HCT116 (cell line): ENCODE data around the gene PPM1H. TPM values are rescaled to one million over a fixed set of nuclear protein-coding genes. Genes with fewer than 3 reads are reported as not detected.

Source experiments
- ATAC-seq: fragments of 200-7000 bp; cut with Tn5 transposase; 2 replicates; pipeline ENCODE4 v1.9.1; 2020; ENCODE audit warnings: mild to moderate bottlenecking, moderate library complexity
- BruUV-seq: library from RNA; stranded (reverse); fragments of 400-500 nt; replicated peaks from 2 replicates; lab custom pipeline; 2021; lab: Mats Ljungman, UMichigan
- CTCF ChIA-PET: fragments of 300-600 bp; sonication (Branson Sonifier 250); formaldehyde crosslinking; loops from one replicate; lab custom pipeline; 2021; ENCODE audit warnings: antibody characterized with exemption; lab: Charles Lee
- POLR2A ChIA-PET: fragments of 300-600, 350-600 bp; sonication (Branson Sonifier 250); formaldehyde crosslinking; loops from one replicate; lab custom pipeline; 2021; ENCODE audit warnings: antibody characterized with exemption; lab: Charles Lee
- RAD21 ChIA-PET, 2 experiments: fragments of 300-600 bp; sonication (Branson Sonifier 250); formaldehyde crosslinking; loops; one replicate each; lab custom pipeline; 2023; ENCODE audit warnings: low total read pairs in 2 of 2; ENCODE audit not compliant: uncharacterized antibody in 2 of 2, unreplicated experiment in 2 of 2, low non-redundant PET in 1 of 2; lab: Charles Lee
- DNase-seq: peaks from one replicate; pipeline ENCODE4 v3.0.0-alpha.2; 2010; ENCODE audit warnings: low read depth, low spot score
- H2AFZ ChIP-seq: fragments of 200-600 bp; shearing (Covaris generic), sonication (generic); 2 replicates; pipeline ENCODE4 v1.6.1; 2017; ENCODE audit warnings: low read depth, mixed run types, mixed read lengths, antibody characterized with exemption, low read length; ENCODE audit not compliant: poor library complexity, severe bottlenecking
- H3K27ac ChIP-seq: 2 replicates; pipeline ENCODE4 v1.5.1; 2012; ENCODE audit warnings: low read depth, low read length
- H3K27me3 ChIP-seq: fragments of 200-600 bp; sonication (generic); 2 replicates; pipeline ENCODE4 v1.6.1; 2016; ENCODE audit warnings: mixed run types, low read length, mixed read lengths; ENCODE audit not compliant: insufficient read depth
- H3K36me3 ChIP-seq, 2 experiments: fragments of 200-500 bp in 1 of 2; fragments of 200-600 bp in 1 of 2; sonication (Bioruptor generic) in 1 of 2; sonication (generic) in 1 of 2; 2 replicates each; pipeline versions ENCODE4 v1.5.1 to v1.6.1; 2014 to 2016; ENCODE audit warnings: low read length in 2 of 2, inconsistent platforms in 1 of 2, mixed read lengths in 1 of 2, mixed run types in 1 of 2; ENCODE audit not compliant: insufficient read depth in 2 of 2, control insufficient read depth in 1 of 2
- H3K4me1 ChIP-seq, 2 experiments: fragments of 200-600 bp in 1 of 2; sonication (generic) in 1 of 2; 2 replicates each; pipeline versions ENCODE4 v1.5.1 to v1.6.1; 2012 to 2017; ENCODE audit warnings: low read length in 2 of 2, inconsistent platforms in 1 of 2, mild to moderate bottlenecking in 1 of 2, mixed read lengths in 1 of 2, mixed run types in 1 of 2, moderate library complexity in 1 of 2; ENCODE audit not compliant: insufficient read depth in 2 of 2, control insufficient read depth in 1 of 2
- H3K4me2 ChIP-seq: fragments of 200-600 bp; sonication (generic); 2 replicates; pipeline ENCODE4 v1.6.1; 2017; ENCODE audit warnings: mixed run types, low read length, mixed read lengths
- H3K4me3 ChIP-seq, 2 experiments: fragments of 200-600 bp in 1 of 2; sonication (generic) in 1 of 2; replicated peaks in 1 of 2; 2 replicates each; pipeline ENCODE4 v1.5.1; 2011 to 2016; ENCODE audit warnings: low read length in 2 of 2, control low read depth in 1 of 2, low read depth in 1 of 2, mild to moderate bottlenecking in 1 of 2, mixed read lengths in 1 of 2, mixed run types in 1 of 2
- H3K79me2 ChIP-seq: fragments of 200-600 bp; sonication (generic); 2 replicates; pipeline ENCODE4 v1.6.1; 2017; ENCODE audit warnings: mild to moderate bottlenecking, mixed run types, low read length, moderate library complexity, mixed read lengths; ENCODE audit not compliant: insufficient read depth
- H3K9ac ChIP-seq: fragments of 200-600 bp; sonication (generic); 2 replicates; pipeline ENCODE4 v1.6.1; 2016; ENCODE audit warnings: low read length, mixed read lengths
- H3K9me2 ChIP-seq: fragments of 200-600 bp; sonication (generic), shearing (Covaris generic); 2 replicates; pipeline ENCODE4 v1.6.1; 2017; ENCODE audit warnings: mixed run types, mild to moderate bottlenecking, moderate library complexity; ENCODE audit not compliant: insufficient read depth
- H3K9me3 ChIP-seq, 2 experiments: fragments of 200-500 bp in 1 of 2; fragments of 200-600 bp in 1 of 2; sonication (Bioruptor generic) in 1 of 2; sonication (generic) in 1 of 2; 2 replicates each; pipeline ENCODE4 v1.6.1; 2014 to 2017; ENCODE audit warnings: low read length in 2 of 2, mixed read lengths in 2 of 2, inconsistent platforms in 1 of 2, low read depth in 1 of 2, mild to moderate bottlenecking in 1 of 2, mixed run types in 1 of 2, moderate library complexity in 1 of 2; ENCODE audit not compliant: control insufficient read depth in 1 of 2, insufficient read depth in 1 of 2
- H4K20me1 ChIP-seq: fragments of 200-600 bp; sonication (generic), shearing (Covaris generic); 2 replicates; pipeline ENCODE4 v1.6.1; 2017; ENCODE audit warnings: mixed run types, mild to moderate bottlenecking, moderate library complexity; ENCODE audit not compliant: insufficient read depth
- CBX3 ChIP-seq: IDR thresholded peaks from 2 replicates; pipeline ENCODE4 v1.6.1; 2012; ENCODE audit warnings: low read depth
- CEBPB ChIP-seq: IDR thresholded peaks from 2 replicates; pipeline ENCODE4 v1.6.1; 2012; ENCODE audit warnings: low read depth
- CTCF ChIP-seq, 3 experiments: fragments of 200-600 bp in 1 of 3; sonication (generic) in 1 of 3; IDR thresholded peaks in 2 of 3; conservative IDR thresholded peaks in 1 of 3; 2 replicates each; pipeline ENCODE4 v1.5.1; 2012 to 2017; ENCODE audit warnings: low read depth in 2 of 3, low read length in 2 of 3, antibody characterized with exemption in 1 of 3, borderline replicate concordance in 1 of 3, control low read depth in 1 of 3, mild to moderate bottlenecking in 1 of 3, mixed read lengths in 1 of 3, mixed run types in 1 of 3, moderate library complexity in 1 of 3; ENCODE audit not compliant: insufficient read depth in 1 of 3
- ELF1 ChIP-seq: IDR thresholded peaks from 2 replicates; pipeline ENCODE4 v1.6.1; 2012; ENCODE audit warnings: low read depth, borderline replicate concordance
- EZH2 ChIP-seq: fragments of 200-600 bp; sonication (generic); IDR thresholded peaks from 2 replicates; pipeline ENCODE4 v1.6.1; 2017; ENCODE audit warnings: antibody characterized with exemption, mixed run types
- EZH2phosphoT487 ChIP-seq: fragments of 200-600 bp; IDR thresholded peaks from 2 replicates; pipeline ENCODE4 v1.6.1; 2018; ENCODE audit warnings: antibody characterized with exemption, borderline replicate concordance
- FOSL1 ChIP-seq: IDR thresholded peaks from 2 replicates; pipeline ENCODE4 v1.6.1; 2012; ENCODE audit warnings: low read depth
- JUND ChIP-seq: IDR thresholded peaks from 2 replicates; pipeline ENCODE4 v1.6.1; 2012
- MAX ChIP-seq: IDR thresholded peaks from 2 replicates; pipeline ENCODE4 v1.6.1; 2012
- POLR2A ChIP-seq: IDR thresholded peaks from 2 replicates; pipeline ENCODE4 v1.7.0; 2011; ENCODE audit warnings: borderline replicate concordance; ENCODE audit not compliant: insufficient read depth, insufficient read length; ENCODE audit errors: extremely low read depth
- POLR2AphosphoS5 ChIP-seq: IDR thresholded peaks from 2 replicates; pipeline ENCODE4 v1.6.1; 2011; ENCODE audit warnings: mild to moderate bottlenecking, low read depth, low read length, moderate library complexity
- RAD21 ChIP-seq: IDR thresholded peaks from 2 replicates; pipeline ENCODE4 v1.6.1; 2012; ENCODE audit warnings: low read depth, mild to moderate bottlenecking
- SIN3A ChIP-seq: IDR thresholded peaks from 2 replicates; pipeline ENCODE4 v1.6.1; 2012; ENCODE audit warnings: low read depth
- SP1 ChIP-seq: IDR thresholded peaks from 2 replicates; pipeline ENCODE4 v1.6.1; 2012; ENCODE audit warnings: low read depth
- SRF ChIP-seq: IDR thresholded peaks from 2 replicates; pipeline ENCODE4 v1.6.1; 2012; ENCODE audit warnings: low read depth
- TCF7L2 ChIP-seq: IDR thresholded peaks from 2 replicates; pipeline ENCODE4 v1.7.0; 2011; ENCODE audit warnings: borderline replicate concordance, inconsistent platforms; ENCODE audit not compliant: insufficient read depth, insufficient read length; ENCODE audit errors: extremely low read depth
- YY1 ChIP-seq: IDR thresholded peaks from 2 replicates; pipeline ENCODE4 v1.6.1; 2011; ENCODE audit warnings: low read length, low read depth, moderate library complexity, mild to moderate bottlenecking; ENCODE audit not compliant: insufficient replicate concordance; ENCODE audit errors: extremely low read depth
- ZBTB33 ChIP-seq: IDR thresholded peaks from 2 replicates; pipeline ENCODE4 v1.6.1; 2011; ENCODE audit warnings: mild to moderate bottlenecking, low read length, moderate library complexity; ENCODE audit not compliant: insufficient replicate concordance; ENCODE audit errors: extremely low read depth
- intact Hi-C: fragments of 100-400 bp; cut with micrococcal nuclease; formaldehyde crosslinking; loops from 2 replicates; pipeline ENCODE4 v1.10.0; 2022
- total RNA-seq: library from RNA; stranded (reverse); gene quantifications from one replicate; pipeline ENCODE4 v1.2.1, GENCODE V29; 2021; ENCODE audit not compliant: unreplicated experiment
- TF ChIP-seq, protein P1 (sequence below): IDR thresholded peaks from 2 replicates; pipeline ENCODE4 v1.6.1; 2012

Gene PPM1H
- total RNA-seq, 1 experiment from 2014 or later: 8.0 TPM

- H2AFZ ChIP-seq: no peak overlapping the region
- ChIA-PET CTCF (no interaction called here), POLR2A (no interaction called here), RAD21 (no interaction called here)
- DNase-seq (no peak), ATAC-seq (no peak)
- H4K20me1 ChIP-seq: no peaks in the 10 kb centered on the region
- H3K4me1 ChIP-seq: no peaks in the 10 kb centered on the region
- BruUV-seq: no TSS peak
- H3K79me2 ChIP-seq: no peaks in the 10 kb centered on the region
- TF ChIP-seq FOSL1: no peak
- no peak for TF ChIP-seq ZBTB33
- no peak for TF ChIP-seq RAD21
- no peak for TF ChIP-seq JUND
- no peak for TF ChIP-seq YY1
- TF ChIP-seq MAX: no peak
- no peak for TF ChIP-seq ELF1
- no peak for TF ChIP-seq POLR2A
- no peak for TF ChIP-seq POLR2AphosphoS5
- no peak for TF ChIP-seq SP1
- no peak for TF ChIP-seq SIN3A
- no peak for TF ChIP-seq EZH2
- no peak for TF ChIP-seq CTCF (IDR thresholded peaks at IDR 0.05 in 2 of 3, conservative IDR thresholded peaks at IDR 0.05 in 1 of 3; ENCODE audit: borderline replicate concordance in 1 of 3, insufficient read depth in 1 of 3, low read depth in 2 of 3, low read length in 2 of 3)
- no peak for TF ChIP-seq CBX3
- TF ChIP-seq EZH2phosphoT487: no peak
- no peak for TF ChIP-seq CEBPB
- TF ChIP-seq, protein P1, sequence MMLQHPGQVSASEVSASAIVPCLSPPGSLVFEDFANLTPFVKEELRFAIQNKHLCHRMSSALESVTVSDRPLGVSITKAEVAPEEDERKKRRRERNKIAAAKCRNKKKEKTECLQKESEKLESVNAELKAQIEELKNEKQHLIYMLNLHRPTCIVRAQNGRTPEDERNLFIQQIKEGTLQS: no peak
- no peak for TF ChIP-seq TCF7L2
- TF ChIP-seq SRF: no peak
- H3K27me3 ChIP-seq: no peaks in the 10 kb centered on the region
- H3K9me2 ChIP-seq: no peaks in the 10 kb centered on the region
- intact Hi-C loops: no loop called here
- no peaks in the 10 kb centered on the region for H3K9me3 ChIP-seq
- H3K9ac ChIP-seq: no peak overlapping the region
- H3K4me2 ChIP-seq: no peak overlapping the region
- H3K36me3 ChIP-seq: no peaks in the 10 kb centered on the region
- H3K4me3 ChIP-seq: no peak overlapping the region
- H3K27ac ChIP-seq: no peak overlapping the region
Observed at GRCh38 chr12:62827855-62828254, 107.1 kb downstream of the PPM1H start.
